Fibroblast of pulmonary artery (primary cell): ENCODE results near the gene HES5.

ENCODE experiments used
- DNase-seq: peaks from one replicate; pipeline ENCODE4 v3.0.0-alpha.2; 2010; ENCODE audit warnings: low read depth
- H3K4me3 ChIP-seq: replicated peaks from 2 replicates; pipeline ENCODE4 v1.5.1; 2011; ENCODE audit warnings: low read depth, mild to moderate bottlenecking, control low read depth, low read length, moderate library complexity
- CTCF ChIP-seq: IDR thresholded peaks from 2 replicates; pipeline ENCODE4 v1.5.1; 2011; ENCODE audit warnings: mild to moderate bottlenecking, control low read depth, low read length, inconsistent platforms; ENCODE audit errors: missing control alignments

The HES5 gene

GRCh38 chr1:2492091-2492490 is 38.0 kb downstream of the HES5 start:
- TF ChIP-seq CTCF = no peak
- H3K4me3 ChIP-seq = no peak overlapping the region
- DNase-seq = no peak

- no peak for TF ChIP-seq CTCF
- DNase-seq = no peak
- no peak overlapping the region for H3K4me3 ChIP-seq
These were observed 40.4 kb downstream of the HES5 start for GRCh38 chr1:2489615-2490014.

GRCh38 chr1:2488688-2489087 is 41.4 kb downstream of the HES5 start:
- DNase-seq = no peak
- TF ChIP-seq CTCF = no peak
- no peak overlapping the region for H3K4me3 ChIP-seq

- DNase-seq = no peak
- TF ChIP-seq CTCF = no peak
- no peak overlapping the region for H3K4me3 ChIP-seq
These were observed 43.5 kb downstream of the HES5 start for GRCh38 chr1:2486558-2486957.

- DNase-seq = no peak
- no peak overlapping the region for H3K4me3 ChIP-seq
- no peak for TF ChIP-seq CTCF
These were observed 44.0 kb downstream of the HES5 start for GRCh38 chr1:2486041-2486440.

GRCh38 chr1:2483970-2484369 is 46.1 kb downstream of the HES5 start:
- H3K4me3 ChIP-seq = no peak overlapping the region
- no peak for TF ChIP-seq CTCF
- no peak for DNase-seq

GRCh38 chr1:2483026-2483425 is 47.0 kb downstream of the HES5 start:
- no peak for DNase-seq
- H3K4me3 ChIP-seq = no peak overlapping the region
- TF ChIP-seq CTCF = no peak
